Measurements from ENCODE around the gene GPR22.

The GPR22 gene

DNA sequence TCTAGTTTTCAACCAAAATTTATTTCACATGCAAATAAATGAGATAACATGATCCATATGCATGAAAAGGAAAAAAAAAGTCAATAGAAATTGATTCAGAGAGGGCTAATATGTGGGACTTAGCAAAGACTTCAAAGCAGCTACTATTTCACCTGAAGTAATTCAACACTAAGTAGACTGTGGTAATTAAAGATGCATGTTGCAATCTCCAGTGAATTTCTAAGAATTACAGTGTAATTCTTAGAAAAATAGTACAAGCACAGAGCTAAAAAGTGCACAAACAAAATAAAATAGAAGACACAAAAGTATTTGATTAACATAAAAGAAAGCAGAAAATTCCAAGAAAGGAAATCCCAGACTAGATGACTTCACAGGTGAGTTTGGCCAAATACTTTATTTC lies 25.7 kb downstream of the GPR22 start:
- no peaks in the 10 kb centered on the region for H3K4me1 ChIP-seq (ENCODE audit: insufficient read depth, low read length)
- H3K9me3 ChIP-seq (ENCODE audit: control insufficient read depth, insufficient read depth, low read length) = no peaks in the 10 kb centered on the region
- H3K36me3 ChIP-seq (ENCODE audit: insufficient read depth, low read length) = no peaks in the 10 kb centered on the region
- no peak overlapping the region for H3K9ac ChIP-seq (ENCODE audit: low read depth, low read length)

DNA sequence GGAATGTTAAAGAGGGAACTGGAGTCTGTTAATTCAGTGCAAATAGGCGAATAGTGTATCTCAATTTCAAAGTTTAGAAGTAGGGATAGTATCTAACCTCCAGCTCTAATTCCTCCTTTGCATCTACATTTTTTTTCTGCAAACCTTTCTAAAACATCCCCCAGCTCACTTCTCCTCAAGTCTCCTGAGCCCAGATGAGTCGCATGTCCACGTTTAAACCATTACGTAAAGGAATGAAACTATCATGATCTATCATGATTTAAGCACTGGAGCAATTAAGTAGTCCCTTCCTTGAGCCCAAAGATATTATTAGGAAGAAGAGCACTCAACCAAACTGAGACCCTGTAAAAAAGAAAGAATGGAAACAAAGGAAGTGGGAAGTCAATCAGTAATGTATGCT lies 29.9 kb downstream of the GPR22 start:
- H3K36me3 ChIP-seq (ENCODE audit: insufficient read depth, low read length) = no peaks in the 10 kb centered on the region
- H3K9me3 ChIP-seq (ENCODE audit: control insufficient read depth, insufficient read depth, low read length) = no peaks in the 10 kb centered on the region
- H3K9ac ChIP-seq (ENCODE audit: low read depth, low read length) = no peak overlapping the region
- H3K4me1 ChIP-seq (ENCODE audit: insufficient read depth, low read length) = no peaks in the 10 kb centered on the region

DNA sequence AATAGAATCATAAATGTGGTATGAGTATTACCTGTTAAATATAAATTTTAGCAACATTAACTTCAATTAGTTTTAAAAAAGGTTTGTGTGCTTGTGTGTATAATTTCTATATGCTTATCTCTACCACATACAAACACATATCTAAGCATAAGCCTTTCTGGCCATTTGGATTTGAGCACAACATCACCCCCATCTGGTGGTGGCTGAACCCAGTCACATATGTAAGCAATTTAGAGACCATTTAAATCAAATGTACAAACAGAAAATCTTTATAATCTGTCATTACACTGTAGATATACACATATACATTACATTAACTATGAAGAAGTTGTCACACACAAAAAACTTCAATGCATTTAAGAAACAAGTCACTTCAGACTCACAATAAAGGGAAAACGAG lies 31.7 kb downstream of the GPR22 start:
- Histone ChIP-seq H3K36me3 (ENCODE audit: insufficient read depth, low read length) (no peaks in the 10 kb centered on the region), H3K4me1 (ENCODE audit: insufficient read depth, low read length) (no peaks in the 10 kb centered on the region), H3K9me3 (ENCODE audit: control insufficient read depth, insufficient read depth, low read length) (no peaks in the 10 kb centered on the region), H3K9ac (ENCODE audit: low read depth, low read length) (no peak overlapping the region)

DNA sequence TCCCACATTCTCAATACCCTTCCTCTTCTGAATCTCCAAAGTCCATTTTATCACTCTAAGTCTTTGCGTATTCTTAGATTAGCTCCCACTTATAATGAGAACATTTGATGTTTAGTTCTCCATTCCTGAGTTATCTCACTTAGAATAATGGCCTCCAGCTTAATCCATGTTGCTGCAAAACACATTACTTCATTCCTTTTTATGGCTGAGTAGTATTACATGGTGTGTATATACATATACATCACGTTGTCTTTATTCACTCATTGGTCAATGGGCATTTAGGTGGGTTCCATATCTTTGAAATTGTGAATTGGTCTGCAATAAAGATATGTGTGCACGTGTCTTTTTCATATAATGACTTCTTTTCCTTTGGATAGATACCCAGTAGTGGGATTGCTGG lies 32.3 kb downstream of the GPR22 start:
- Histone ChIP-seq H3K9me3 (ENCODE audit: control insufficient read depth, insufficient read depth, low read length) (no peaks in the 10 kb centered on the region), H3K36me3 (ENCODE audit: insufficient read depth, low read length) (no peaks in the 10 kb centered on the region), H3K9ac (ENCODE audit: low read depth, low read length) (no peak overlapping the region), H3K4me1 (ENCODE audit: insufficient read depth, low read length) (no peaks in the 10 kb centered on the region)

DNA sequence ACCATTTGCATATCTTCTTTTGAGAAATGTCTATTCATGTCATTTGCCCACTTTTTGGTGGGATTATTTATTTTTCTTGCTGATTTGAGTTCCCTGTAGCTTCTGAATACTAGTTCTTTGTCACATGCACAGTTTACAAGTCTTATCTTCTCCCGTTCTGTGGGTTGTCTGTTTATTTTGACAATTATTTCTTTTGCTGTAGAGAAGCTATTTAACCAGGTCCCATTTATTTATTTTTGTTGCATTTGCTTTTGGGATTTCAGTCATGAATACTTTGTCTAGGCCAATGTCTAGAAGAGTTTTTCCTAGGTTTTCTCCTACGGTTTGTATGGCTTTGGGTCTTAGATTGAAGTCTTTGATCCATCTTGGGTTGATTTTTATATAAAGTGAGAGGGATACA lies 32.9 kb downstream of the GPR22 start:
- Histone ChIP-seq H3K9ac (ENCODE audit: low read depth, low read length) (no peak overlapping the region), H3K9me3 (ENCODE audit: control insufficient read depth, insufficient read depth, low read length) (no peaks in the 10 kb centered on the region)

DNA sequence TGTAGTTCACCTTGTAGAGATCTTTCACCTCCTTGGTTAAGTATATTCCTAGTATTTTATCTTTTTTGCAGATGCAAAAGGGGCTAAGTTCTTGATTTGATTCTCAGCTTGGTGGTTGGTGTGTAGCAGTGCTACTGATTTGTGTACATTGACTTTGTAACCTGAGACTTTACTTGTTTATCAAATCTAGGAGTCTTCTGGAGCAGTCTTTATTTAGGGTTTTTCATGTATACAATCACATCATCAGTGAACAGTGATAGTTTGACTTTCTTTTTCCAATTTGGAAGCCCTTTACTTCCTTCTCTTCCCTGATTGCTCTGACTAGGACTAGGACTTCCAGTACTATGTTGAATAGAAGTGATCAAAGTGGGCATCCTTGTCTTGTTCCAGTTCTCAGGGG lies 33.8 kb downstream of the GPR22 start:
- H3K36me3 ChIP-seq (ENCODE audit: insufficient read depth, low read length) = no peaks in the 10 kb centered on the region
- no peaks in the 10 kb centered on the region for H3K9me3 ChIP-seq (ENCODE audit: control insufficient read depth, insufficient read depth, low read length)
- H3K9ac ChIP-seq (ENCODE audit: low read depth, low read length) = no peak overlapping the region
- no peaks in the 10 kb centered on the region for H3K4me1 ChIP-seq (ENCODE audit: insufficient read depth, low read length)

More for the DNA sequence above, 32.9 kb downstream of the GPR22 start:
- no peaks in the 10 kb centered on the region for H3K4me1 ChIP-seq (ENCODE audit: insufficient read depth, low read length)
- no peaks in the 10 kb centered on the region for H3K36me3 ChIP-seq (ENCODE audit: insufficient read depth, low read length)

DNA sequence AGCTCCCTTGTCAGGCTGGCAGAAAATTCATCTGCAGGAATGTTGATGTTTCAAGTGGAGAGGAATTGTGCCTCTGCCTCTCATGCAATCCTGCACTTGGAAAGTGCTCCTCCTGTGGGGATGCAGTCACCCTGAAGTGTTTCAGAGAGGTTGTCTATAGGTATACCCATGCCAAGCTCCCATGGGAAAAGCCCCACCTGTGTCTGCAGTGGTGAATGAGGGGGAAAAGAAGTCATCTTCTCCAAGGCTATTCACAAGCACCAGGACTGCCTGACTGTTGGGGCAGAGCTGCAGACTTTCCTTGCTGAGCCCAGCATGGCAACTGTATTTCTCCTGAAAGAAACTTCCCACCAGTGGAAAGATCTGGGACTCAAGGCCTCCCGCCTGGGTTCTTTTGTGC lies 35.5 kb downstream of the GPR22 start:
- Histone ChIP-seq H3K36me3 (ENCODE audit: insufficient read depth, low read length) (no peaks in the 10 kb centered on the region), H3K4me1 (ENCODE audit: insufficient read depth, low read length) (no peaks in the 10 kb centered on the region), H3K9ac (ENCODE audit: low read depth, low read length) (no peak overlapping the region), H3K9me3 (ENCODE audit: control insufficient read depth, insufficient read depth, low read length) (no peaks in the 10 kb centered on the region)

DNA sequence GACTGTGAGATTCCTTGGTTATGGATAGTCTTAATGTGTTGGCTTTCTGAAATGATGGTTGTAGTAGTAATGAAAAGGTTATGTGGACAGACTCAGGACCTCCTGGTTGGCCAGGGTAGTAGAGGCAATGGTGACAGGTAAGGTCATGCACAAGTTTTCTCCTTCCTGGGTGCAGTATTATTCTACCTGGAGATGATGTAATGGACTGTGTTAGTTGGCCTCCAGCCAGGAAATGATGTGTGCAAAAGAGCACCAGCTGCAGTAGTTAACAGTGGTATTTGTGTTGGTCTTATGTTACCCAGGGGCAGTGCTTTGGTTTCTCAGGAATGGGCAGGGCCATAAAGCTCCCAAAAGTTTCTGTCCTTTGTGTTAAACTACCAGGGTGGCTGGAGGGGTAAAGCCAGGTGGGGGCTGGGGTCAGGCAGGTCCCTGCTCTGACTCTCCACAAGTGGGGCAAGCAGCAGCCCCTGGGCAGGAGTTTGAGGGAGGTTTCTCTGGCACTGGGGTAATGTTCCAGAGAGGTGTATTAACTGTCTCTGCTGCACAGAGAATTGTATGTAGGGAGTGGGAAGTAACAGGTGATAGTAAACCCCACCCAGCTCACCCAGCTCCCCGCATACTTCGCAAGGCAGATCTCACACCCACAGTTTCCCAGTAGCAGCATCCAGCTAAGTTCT lies 36.3 kb downstream of the GPR22 start:
- H3K4me1 ChIP-seq (ENCODE audit: insufficient read depth, low read length) = no peaks in the 10 kb centered on the region
- no peak overlapping the region for H3K9ac ChIP-seq (ENCODE audit: low read depth, low read length)
- H3K9me3 ChIP-seq (ENCODE audit: control insufficient read depth, insufficient read depth, low read length) = no peaks in the 10 kb centered on the region
- H3K36me3 ChIP-seq (ENCODE audit: insufficient read depth, low read length) = no peaks in the 10 kb centered on the region

DNA sequence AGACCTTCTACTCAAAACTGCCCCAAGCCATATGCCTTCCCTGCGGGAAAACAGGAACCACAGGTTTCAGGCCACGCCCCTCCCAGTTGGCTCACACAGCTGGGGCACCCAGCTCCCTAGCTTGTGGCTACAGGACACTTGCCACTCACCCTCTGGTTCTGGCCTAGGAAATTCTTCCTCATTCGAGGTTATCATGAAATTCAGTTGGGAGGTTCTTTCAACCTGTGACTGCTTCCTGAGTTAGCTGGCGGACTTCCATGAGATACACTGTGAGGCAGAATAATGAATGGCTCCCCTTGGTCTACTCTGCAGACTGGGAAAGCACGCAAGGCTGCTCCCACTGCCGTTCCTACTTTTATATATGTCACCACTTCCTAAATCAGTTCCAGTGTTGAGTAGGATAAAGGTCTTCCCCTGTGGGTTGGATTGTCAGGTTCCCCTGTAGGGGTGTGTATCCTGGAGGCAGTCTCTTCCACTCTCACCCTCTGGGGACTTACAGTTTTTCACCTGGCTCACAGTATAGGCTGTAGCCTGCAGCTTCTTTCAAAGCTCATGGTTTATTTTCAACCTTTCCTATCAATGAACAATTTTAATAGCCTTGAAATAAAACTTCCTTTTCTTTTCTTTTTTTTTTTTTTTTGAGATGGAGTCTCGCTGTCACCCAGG lies 37.0 kb downstream of the GPR22 start:
- Histone ChIP-seq H3K9ac (ENCODE audit: low read depth, low read length) (no peak overlapping the region), H3K4me1 (ENCODE audit: insufficient read depth, low read length) (no peaks in the 10 kb centered on the region), H3K9me3 (ENCODE audit: control insufficient read depth, insufficient read depth, low read length) (no peaks in the 10 kb centered on the region), H3K36me3 (ENCODE audit: insufficient read depth, low read length) (no peaks in the 10 kb centered on the region)
